Measurements from ENCODE around the gene LITAFD. TPM values are rescaled to one million over a fixed set of nuclear protein-coding genes. Genes with fewer than 3 reads are reported as not detected.
A peak's percentile ranks its signal among the peaks of the same experiment; 100 is the strongest.

The LITAFD gene
- total RNA-seq, 4 donors from 2014 or later, result not detected

DNA sequence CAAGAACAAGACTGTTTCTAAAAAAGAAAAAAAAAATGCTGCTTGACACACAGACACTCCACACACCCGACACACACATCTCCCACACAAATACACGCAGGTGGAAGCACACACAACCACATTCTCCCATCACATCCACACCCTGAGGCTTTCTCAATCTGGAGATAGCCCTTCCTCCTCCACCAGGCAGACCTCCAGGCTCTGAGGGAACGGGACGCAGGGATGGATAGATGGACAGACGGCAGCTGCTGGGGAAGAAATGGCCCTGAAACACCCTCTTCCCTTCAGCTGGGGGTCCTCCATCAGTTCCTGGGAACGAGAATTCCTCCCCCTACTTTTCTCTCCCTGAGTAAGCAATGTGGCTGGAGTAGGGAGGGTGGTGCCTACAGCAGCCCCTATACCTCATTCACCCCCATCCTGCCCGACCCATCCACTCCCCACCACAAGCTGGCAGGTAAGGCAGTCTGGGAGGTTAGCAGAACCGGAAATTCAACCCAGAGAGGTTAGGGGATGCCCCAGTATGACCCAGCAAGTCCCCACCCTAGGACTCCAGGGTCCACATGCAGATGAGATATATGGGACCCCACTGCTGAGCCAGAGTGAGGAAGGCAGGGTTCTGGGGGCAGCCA, 4.1 kb upstream of the LITAFD start:
- no peak for DNase-seq (ENCODE audit: low spot score)
- TF ChIP-seq, protein P1, sequence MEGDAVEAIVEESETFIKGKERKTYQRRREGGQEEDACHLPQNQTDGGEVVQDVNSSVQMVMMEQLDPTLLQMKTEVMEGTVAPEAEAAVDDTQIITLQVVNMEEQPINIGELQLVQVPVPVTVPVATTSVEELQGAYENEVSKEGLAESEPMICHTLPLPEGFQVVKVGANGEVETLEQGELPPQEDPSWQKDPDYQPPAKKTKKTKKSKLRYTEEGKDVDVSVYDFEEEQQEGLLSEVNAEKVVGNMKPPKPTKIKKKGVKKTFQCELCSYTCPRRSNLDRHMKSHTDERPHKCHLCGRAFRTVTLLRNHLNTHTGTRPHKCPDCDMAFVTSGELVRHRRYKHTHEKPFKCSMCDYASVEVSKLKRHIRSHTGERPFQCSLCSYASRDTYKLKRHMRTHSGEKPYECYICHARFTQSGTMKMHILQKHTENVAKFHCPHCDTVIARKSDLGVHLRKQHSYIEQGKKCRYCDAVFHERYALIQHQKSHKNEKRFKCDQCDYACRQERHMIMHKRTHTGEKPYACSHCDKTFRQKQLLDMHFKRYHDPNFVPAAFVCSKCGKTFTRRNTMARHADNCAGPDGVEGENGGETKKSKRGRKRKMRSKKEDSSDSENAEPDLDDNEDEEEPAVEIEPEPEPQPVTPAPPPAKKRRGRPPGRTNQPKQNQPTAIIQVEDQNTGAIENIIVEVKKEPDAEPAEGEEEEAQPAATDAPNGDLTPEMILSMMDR (IDR thresholded peaks at IDR 0.05), result no peak
- ATAC-seq (ENCODE audit: low FRiP score), result peak; percentile 62

DNA sequence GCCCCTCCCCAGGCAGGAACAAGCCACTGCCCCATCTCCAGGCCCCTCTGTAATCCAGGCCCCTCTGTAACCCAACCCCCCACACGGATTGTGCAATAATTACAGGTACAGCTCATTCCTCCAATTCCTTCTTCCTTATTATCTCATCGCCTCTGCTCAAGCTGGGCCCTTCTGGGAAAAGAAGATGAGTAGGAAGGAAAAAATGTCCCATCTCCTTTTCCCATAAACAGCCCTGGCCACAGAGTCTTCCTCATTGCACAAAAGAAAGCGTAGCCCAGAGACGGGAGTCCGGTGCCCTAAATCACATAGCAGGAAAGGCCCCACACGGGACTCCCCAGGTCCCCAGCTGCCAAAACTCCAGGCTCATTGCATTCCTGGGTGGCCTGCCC, 3.6 kb upstream of the LITAFD start:
- ATAC-seq (ENCODE audit: low FRiP score) (peak; percentile 83), DNase-seq (ENCODE audit: low spot score) (no peak)
- TF ChIP-seq, protein P1 (IDR thresholded peaks at IDR 0.05), result no peak

DNA sequence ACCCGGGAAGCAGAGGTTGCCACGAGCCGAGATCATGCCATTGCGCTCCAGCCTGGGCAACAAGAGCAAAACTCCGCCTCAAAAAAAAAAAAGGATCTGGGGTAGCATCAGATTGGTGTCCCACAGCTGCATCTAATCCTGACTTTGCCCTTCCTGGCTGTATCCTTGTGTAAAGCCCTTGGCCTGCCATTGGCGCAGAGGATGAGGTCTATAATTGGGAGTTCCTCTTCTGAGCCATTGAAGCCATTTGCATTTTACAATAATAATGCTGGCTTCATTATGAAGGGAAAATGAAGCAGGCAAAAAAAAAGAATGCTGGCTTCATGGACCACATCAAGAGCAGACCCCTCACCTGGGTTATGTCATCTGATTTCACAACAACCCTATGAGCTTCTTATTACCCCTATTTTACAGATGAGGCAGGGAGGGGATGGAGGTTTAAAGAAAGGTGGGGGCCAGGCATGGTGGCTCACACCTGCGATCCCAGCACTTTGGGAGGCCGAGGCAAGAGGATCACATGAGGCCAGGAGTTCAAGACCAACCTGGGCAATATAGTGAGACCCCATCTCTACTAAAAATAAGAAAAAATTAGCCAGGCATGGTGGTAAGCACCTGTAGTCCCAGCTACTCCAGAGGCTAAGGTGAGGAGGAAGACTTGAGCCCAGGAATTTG, 1.2 kb upstream of the LITAFD start:
- DNase-seq (ENCODE audit: low spot score) (no peak), ATAC-seq (ENCODE audit: low FRiP score) (no peak)
- TF ChIP-seq, protein P1 (IDR thresholded peaks at IDR 0.05), result no peak

DNA sequence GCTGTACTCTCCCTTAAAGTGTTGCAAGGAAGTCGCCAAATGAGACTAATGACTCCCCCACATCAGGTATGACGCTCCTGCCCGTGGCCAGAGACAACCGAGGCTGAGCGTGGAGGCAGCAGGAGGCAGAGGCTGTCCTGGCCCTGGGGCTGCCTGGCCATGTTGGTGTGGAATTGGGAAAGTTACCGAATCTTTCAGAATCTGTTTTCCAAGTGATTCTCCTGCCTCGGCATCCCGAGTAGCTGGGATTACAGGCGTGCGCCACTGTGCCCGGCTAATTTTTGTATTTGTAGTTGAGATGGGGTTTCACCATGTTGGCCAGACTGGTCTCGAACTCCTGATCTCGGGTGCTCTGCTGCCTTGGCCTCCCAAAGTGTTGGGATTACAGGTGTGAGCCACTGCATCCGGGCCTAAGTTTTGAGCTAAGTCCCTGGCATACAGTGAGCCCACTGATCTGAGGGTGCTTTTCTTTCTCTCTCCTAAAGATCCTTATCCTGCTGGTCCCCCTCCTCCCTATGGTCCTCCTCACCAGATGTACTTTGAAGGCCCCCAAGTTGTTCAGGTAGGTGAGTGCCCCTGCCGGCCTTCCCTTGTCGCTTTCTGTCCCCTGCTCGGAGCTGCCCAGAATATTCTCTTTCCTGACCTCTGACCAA, 700 bp downstream of the LITAFD start:
- DNase-seq (ENCODE audit: low spot score) (no peak), ATAC-seq (ENCODE audit: low FRiP score) (no peak)
- TF ChIP-seq, protein P1 (IDR thresholded peaks at IDR 0.05), result no peak

DNA sequence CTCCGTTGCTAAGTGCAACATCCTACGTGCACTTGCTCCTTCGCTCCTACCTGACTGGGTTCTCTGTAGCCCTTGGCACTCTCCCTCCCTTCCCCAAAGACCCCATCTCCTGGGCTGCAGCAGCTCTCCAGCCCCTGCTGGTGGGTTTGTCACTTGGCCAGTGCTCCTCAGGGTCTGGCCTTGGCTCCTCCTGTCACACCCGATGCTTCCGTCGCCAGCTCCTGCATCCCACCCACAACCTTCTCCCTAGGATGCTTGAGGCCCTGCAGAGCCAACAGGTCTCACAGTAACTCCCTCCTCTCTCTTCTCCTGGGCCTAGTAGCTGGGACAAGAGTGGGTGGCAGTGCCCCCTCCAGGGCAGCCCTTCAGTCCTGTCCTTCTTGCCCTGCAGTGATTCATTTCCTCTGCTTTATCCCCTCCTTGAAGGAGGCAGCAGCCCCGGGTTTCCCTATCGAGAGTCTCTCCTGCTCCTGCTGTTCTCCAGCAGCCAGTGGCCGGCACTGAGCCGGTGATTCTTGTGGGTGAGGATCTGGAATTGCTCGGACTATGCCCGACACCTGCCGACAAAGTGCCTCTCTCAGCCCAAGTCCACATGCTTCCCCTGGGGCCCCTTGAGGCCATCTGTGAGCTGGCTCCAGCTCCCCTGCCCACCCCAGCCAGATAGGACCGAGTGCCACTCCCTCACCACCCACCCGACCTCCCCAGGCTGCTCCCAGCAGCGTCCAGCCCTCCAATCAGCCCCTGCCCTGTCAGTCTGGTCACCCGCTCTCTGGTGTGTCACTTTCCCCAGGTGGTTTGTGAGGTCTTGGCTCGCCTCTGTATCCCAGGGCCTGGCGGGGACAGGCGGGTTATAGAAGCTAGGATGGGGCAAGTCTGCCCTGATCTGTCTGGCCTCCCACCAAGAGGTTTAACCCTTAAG, 3.8 kb downstream of the LITAFD start:
- TF ChIP-seq, protein P1 (IDR thresholded peaks at IDR 0.05), result no peak
- ATAC-seq (ENCODE audit: low FRiP score), result no peak
- no peak for DNase-seq (ENCODE audit: low spot score)

DNA sequence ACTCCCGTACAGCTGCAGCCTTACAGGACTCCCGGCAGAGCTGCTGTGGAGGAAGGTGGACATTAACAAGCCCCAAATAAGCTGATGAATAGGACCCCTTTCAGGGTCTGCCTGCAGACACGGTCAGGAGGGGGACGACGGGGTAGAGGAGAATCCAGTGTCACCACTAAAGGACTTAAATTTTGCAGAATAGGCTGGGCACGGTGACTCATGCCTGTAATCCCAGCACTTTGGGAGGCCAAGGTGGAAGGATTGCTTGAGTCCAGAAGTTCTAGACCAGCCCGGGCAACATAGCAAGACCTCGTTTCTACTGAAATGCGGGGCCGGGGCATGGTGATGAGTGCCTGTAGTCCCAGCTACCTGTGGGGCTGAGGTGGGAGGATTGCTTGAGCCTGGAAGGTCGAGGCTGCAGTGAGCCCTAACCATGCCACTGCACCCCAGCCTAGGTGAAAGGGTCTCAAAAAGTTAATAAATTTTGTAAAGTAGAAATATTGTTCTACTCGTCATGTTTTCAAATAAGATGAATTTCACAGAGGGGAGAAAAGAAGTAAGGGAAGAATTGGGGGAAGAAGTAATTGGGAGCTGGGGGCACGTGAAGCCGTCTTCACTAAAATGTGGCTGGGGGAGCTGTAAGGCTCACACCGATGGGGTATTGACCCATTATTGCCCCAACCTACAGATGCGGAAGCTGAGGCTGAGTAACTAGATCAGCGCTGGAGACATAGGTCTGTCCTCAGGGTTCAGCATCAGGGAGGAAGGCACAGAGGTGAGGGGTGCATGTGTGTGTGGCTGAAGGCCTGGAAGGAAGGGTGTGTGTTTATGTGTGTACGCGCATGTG, 4.7 kb downstream of the LITAFD start:
- no peak for ATAC-seq (ENCODE audit: low FRiP score)
- TF ChIP-seq, protein P1 (IDR thresholded peaks at IDR 0.05), result no peak
- no peak for DNase-seq (ENCODE audit: low spot score)
